GM19193 (cell line): ENCODE data around the gene GREB1.

Experiments used
- POLR2A ChIP-seq: IDR thresholded peaks from 4 replicates; pipeline ENCODE4 v1.6.1; 2011; ENCODE audit not compliant: insufficient read depth, insufficient read length; ENCODE audit errors: extremely low read depth

GREB1 gene

GRCh38 chr2:11611251-11611650, 77.4 kb downstream of the GREB1 start:
- no peak for TF ChIP-seq POLR2A

- no peak for TF ChIP-seq POLR2A
Observed at GRCh38 chr2:11612553-11613215, 78.8 kb downstream of the GREB1 start.

GRCh38 chr2:11613297-11613696, 79.5 kb downstream of the GREB1 start:
- no peak for TF ChIP-seq POLR2A

GRCh38 chr2:11615209-11615608, 81.4 kb downstream of the GREB1 start:
- no peak for TF ChIP-seq POLR2A

- TF ChIP-seq POLR2A = no peak
Observed at GRCh38 chr2:11616097-11616687, 82.3 kb downstream of the GREB1 start.

GRCh38 chr2:11616851-11617415, 83.1 kb downstream of the GREB1 start:
- TF ChIP-seq POLR2A = no peak

GRCh38 chr2:11617527-11617926, 83.7 kb downstream of the GREB1 start:
- no peak for TF ChIP-seq POLR2A

GRCh38 chr2:11617984-11618707, 84.3 kb downstream of the GREB1 start:
- no peak for TF ChIP-seq POLR2A

- no peak for TF ChIP-seq POLR2A
Observed at GRCh38 chr2:11618708-11619062, 84.8 kb downstream of the GREB1 start.

GRCh38 chr2:11621410-11621809, 87.6 kb downstream of the GREB1 start:
- TF ChIP-seq POLR2A = no peak

GRCh38 chr2:11622611-11623010, 88.8 kb downstream of the GREB1 start:
- TF ChIP-seq POLR2A = no peak

GRCh38 chr2:11624893-11625292, 91.0 kb downstream of the GREB1 start:
- TF ChIP-seq POLR2A = no peak

GRCh38 chr2:11625671-11626070, 91.8 kb downstream of the GREB1 start:
- TF ChIP-seq POLR2A = no peak

GRCh38 chr2:11628675-11629074, 94.8 kb downstream of the GREB1 start:
- TF ChIP-seq POLR2A = no peak

GRCh38 chr2:11629215-11629614, 95.4 kb downstream of the GREB1 start:
- TF ChIP-seq POLR2A = no peak

- no peak for TF ChIP-seq POLR2A
Observed at GRCh38 chr2:11629851-11630250, 96.0 kb downstream of the GREB1 start.
